Stomach (tissue), 9 donors: ENCODE results near the gene NTRK2. TPM values are rescaled to one million over a fixed set of nuclear protein-coding genes. Genes with fewer than 3 reads are reported as not detected.

Source experiments
- DNase-seq, 2 donors: peaks; one replicate each; pipeline versions ENCODE4 v3.0.0 to v3.0.0-alpha.2; 2013 to 2019
- H3K27ac ChIP-seq, 5 donors: fragments of 200-600 bp in 4 of 5; sonication (generic) in 4 of 5; one replicate each; pipeline ENCODE4 v1.5.1; 2013 to 2019; ENCODE audit warnings: mild to moderate bottlenecking in 1 of 5, moderate library complexity in 1 of 5
- H3K27me3 ChIP-seq, 3 donors: fragments of 200-600 bp; sonication (generic); one replicate each; pipeline ENCODE4 v1.5.1; 2017 to 2019; ENCODE audit warnings: mixed run types in 1 of 3
- H3K36me3 ChIP-seq, 4 donors: fragments of 200-600 bp; sonication (generic); 1 replicate in 3 of 4; 2 replicates in 1 of 4; pipeline ENCODE4 v1.5.1; 2016 to 2019
- H3K4me1 ChIP-seq, 4 donors: fragments of 200-600 bp; sonication (generic); one replicate each; pipeline ENCODE4 v1.5.1; 2016 to 2019
- H3K4me3 ChIP-seq, 4 donors: fragments of 200-600 bp; sonication (generic) in 3 of 4; one replicate each; pipeline ENCODE4 v1.5.1; 2016 to 2019; ENCODE audit warnings: mild to moderate bottlenecking in 1 of 4
- H3K9me3 ChIP-seq, 4 donors: fragments of 200-600 bp; sonication (generic); one replicate each; pipeline ENCODE4 v1.5.1; 2016 to 2019
- EP300 ChIP-seq: sonication (generic); formaldehyde crosslinking; IDR thresholded peaks from one replicate; pipeline ENCODE4 v1.6.1; 2017; ENCODE audit warnings: antibody characterized with exemption
- POLR2A ChIP-seq, 4 donors: fragments of 450-650 bp; IDR thresholded peaks; one replicate each; pipeline ENCODE4 v1.6.1; 2016; ENCODE audit warnings: antibody characterized with exemption in 4 of 4, control low read depth in 2 of 4, mild to moderate bottlenecking in 1 of 4, moderate library complexity in 1 of 4
- POLR2AphosphoS5 ChIP-seq, 3 donors: sonication (generic); formaldehyde crosslinking; IDR thresholded peaks; one replicate each; pipeline ENCODE4 v1.6.1; 2016; ENCODE audit warnings: antibody characterized with exemption in 3 of 3
- WGBS, 5 donors: extraction: QIAGEN DNeasy Blood & Tissue Kit in 3 of 5; methylation state at CpG; one replicate each; pipeline versions ENCODE4 v1.1.5 to v1.1.7; 2013 to 2018; 5-methylcytosine and 5-hydroxymethylcytosine counted together
- intact Hi-C: fragments of 100-400 bp; cut with DNase I; formaldehyde crosslinking; loops from one replicate; pipeline ENCODE4 v1.15.1; 2023; ENCODE audit warnings: low total_unique reads
- polyA plus RNA-seq, 3 donors: library from polyadenylated mRNA; stranded (reverse); fragments of 200-250 nt; gene quantifications; one replicate each; pipeline ENCODE4 v1.2.3, GENCODE V29; 2013
- total RNA-seq, 5 donors: library from RNA; depleted of rRNA; stranded (reverse); fragments of >200 nt; gene quantifications; one replicate each; pipeline versions ENCODE4 v1.1.0 to v1.2.3, GENCODE V29; 2014 to 2016
- TF ChIP-seq, protein P1 (sequence below), 7 experiments: fragments of 450-650 bp in 4 of 7; fragments of 200-600 bp in 3 of 7; sonication (generic) in 3 of 7; IDR thresholded peaks; one replicate each; pipeline ENCODE4 v1.5.1; 2016 to 2019; ENCODE audit warnings: antibody characterized with exemption in 7 of 7, control low read depth in 2 of 7, mild to moderate bottlenecking in 1 of 7
- donor health status: healthy with polysubstance abuse.
- donor health status: Bipolar disorder and iron deficiency.
- donor health status: healthy.

NTRK2 gene
- total and polyA plus RNA-seq, 8 donors, result 0.06 to 8.8 (median 2.6) TPM

DNA sequence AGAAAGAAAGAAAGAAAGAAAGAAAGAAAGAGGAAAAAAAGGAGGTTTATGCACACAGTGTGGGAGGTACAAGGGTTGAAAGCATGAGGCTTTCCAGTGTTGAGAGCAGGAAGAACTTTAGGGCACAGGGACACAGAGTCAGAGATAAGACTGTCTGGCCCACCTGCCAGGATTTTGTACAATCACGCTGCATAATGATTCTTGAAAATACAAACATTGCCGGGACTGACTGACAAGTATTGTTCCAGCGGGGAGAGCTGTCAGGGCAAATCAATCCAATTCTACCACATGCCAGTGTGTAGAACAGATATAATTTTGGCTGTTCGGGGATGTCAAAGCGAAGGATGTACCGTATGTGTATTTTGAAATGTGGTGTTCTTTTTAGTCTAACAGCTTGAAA is 254.7 kb downstream of the NTRK2 start:
- H3K9me3 ChIP-seq, result no peaks in the 10 kb centered on the region
- H3K4me3 ChIP-seq, result no peak overlapping the region
- H3K27me3 ChIP-seq, result no peaks in the 10 kb centered on the region
- TF ChIP-seq POLR2AphosphoS5 (IDR thresholded peaks at IDR 0.05), result no peak
- TF ChIP-seq EP300, result no peak
- TF ChIP-seq, protein P1, sequence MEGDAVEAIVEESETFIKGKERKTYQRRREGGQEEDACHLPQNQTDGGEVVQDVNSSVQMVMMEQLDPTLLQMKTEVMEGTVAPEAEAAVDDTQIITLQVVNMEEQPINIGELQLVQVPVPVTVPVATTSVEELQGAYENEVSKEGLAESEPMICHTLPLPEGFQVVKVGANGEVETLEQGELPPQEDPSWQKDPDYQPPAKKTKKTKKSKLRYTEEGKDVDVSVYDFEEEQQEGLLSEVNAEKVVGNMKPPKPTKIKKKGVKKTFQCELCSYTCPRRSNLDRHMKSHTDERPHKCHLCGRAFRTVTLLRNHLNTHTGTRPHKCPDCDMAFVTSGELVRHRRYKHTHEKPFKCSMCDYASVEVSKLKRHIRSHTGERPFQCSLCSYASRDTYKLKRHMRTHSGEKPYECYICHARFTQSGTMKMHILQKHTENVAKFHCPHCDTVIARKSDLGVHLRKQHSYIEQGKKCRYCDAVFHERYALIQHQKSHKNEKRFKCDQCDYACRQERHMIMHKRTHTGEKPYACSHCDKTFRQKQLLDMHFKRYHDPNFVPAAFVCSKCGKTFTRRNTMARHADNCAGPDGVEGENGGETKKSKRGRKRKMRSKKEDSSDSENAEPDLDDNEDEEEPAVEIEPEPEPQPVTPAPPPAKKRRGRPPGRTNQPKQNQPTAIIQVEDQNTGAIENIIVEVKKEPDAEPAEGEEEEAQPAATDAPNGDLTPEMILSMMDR (IDR thresholded peaks at IDR 0.05), result no peak
- TF ChIP-seq POLR2A (IDR thresholded peaks at IDR 0.05), result no peak
- no peak overlapping the region for H3K27ac ChIP-seq
- DNase-seq, result no peak
- no peaks in the 10 kb centered on the region for H3K4me1 ChIP-seq
- intact Hi-C loops, result no loop called here
- H3K36me3 ChIP-seq, result no peaks in the 10 kb centered on the region
- WGBS, 5 donors, result 48 to 72% (median 59%) methylated on average over 6 of the region's 6 CpGs

DNA sequence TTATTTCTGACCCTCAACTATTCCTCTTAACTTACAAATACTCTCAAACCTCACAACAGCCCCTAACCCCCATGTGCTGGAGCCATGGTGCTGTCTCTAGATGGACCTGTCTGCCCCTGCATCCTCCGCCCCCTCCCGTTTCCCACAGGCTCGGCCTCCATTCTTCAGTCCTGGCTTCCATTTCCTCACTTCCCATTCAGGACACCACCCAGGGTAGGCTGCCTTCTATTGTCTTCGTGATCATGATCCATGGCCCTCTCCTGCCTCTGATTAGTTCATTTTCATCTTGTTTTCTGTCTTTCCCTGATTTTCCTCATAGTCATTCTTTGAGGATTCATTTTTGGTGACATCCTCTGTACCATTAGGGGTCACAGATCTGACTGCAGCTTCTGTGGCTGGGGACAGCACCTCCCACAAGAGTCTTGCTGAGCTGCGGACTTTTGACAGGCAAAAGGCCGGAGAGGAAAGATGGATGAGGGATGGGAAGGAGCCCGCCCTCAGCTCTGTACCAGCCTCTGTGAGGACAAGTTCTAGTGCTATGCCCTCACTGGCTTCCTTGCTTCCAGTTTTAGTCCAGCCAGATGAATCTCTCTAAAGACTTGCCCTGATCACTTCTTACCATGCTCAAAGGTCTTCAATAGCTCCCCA is 255.8 kb downstream of the NTRK2 start:
- intact Hi-C loops, result no loop called here
- Histone ChIP-seq H3K9me3 (no peaks in the 10 kb centered on the region), H3K36me3 (no peaks in the 10 kb centered on the region), H3K27ac (no peak overlapping the region), H3K27me3 (no peaks in the 10 kb centered on the region), H3K4me1 (no peaks in the 10 kb centered on the region), H3K4me3 (no peak overlapping the region)
- no peak for TF ChIP-seq POLR2A (IDR thresholded peaks at IDR 0.05)
- DNase-seq, result no peak
- 85 to 91% (median 87%) methylated on average over 7 of the region's 7 CpGs for WGBS, 5 donors

DNA sequence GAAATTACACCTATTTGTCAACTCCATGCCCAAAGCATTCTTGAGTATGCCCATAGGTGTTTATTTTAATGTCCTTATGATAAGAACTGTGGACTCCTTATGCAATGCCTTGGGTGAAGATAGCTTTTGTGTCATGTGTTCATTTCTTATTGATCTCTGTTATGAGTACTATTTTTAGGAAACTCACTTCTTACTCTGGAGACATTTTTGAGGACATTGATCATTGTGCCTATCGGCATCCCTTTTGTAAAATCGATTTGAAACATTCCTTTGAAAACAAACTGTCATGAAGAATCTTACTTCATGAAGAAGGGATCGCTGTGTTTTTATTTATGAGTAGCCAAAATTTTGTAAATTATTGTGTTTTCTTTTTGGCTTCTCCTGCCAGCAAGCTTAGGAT is 257.3 kb downstream of the NTRK2 start:
- DNase-seq, result no peak
- H3K9me3 ChIP-seq, result no peaks in the 10 kb centered on the region
- no peaks in the 10 kb centered on the region for H3K27me3 ChIP-seq
- H3K27ac ChIP-seq, result no peak overlapping the region
- 93 to 98% (median 97%) methylated on average over 3 of the region's 3 CpGs for WGBS, 5 donors
- H3K4me3 ChIP-seq, result no peak overlapping the region
- TF ChIP-seq EP300 (no peak), POLR2A (IDR thresholded peaks at IDR 0.05) (no peak), POLR2AphosphoS5 (IDR thresholded peaks at IDR 0.05) (no peak)
- TF ChIP-seq, protein P1 (IDR thresholded peaks at IDR 0.05), result no peak
- intact Hi-C loops, result no loop called here
- H3K4me1 ChIP-seq, result no peaks in the 10 kb centered on the region
- no peaks in the 10 kb centered on the region for H3K36me3 ChIP-seq

DNA sequence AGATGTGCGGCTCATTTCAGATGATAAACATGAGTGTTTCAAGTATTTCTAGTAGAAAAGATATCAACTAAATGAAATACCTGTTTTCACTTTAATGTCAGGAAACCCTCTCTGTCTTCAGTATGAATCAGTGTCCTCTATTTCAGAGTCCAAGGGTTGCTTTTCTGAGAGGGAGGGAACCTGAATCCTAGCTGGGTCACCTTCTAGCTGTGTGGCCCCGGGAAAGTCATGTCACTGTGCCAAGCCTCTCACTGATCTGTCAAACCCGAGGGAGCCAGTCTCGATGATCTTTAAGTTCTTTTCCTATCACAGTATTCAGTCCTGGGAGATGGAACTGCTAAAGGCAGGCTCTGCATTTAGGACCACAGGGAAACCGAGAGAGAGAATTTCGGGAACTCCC is 258.9 kb downstream of the NTRK2 start:
- Histone ChIP-seq H3K4me1 (no peaks in the 10 kb centered on the region), H3K27ac (no peak overlapping the region), H3K27me3 (no peaks in the 10 kb centered on the region), H3K4me3 (no peak overlapping the region), H3K36me3 (no peaks in the 10 kb centered on the region), H3K9me3 (no peaks in the 10 kb centered on the region)
- 80 to 92% (median 81%) methylated on average over 5 to 6 of the region's 6 CpGs for WGBS, 5 donors
- no peak for TF ChIP-seq POLR2AphosphoS5 (IDR thresholded peaks at IDR 0.05)
- no peak for TF ChIP-seq EP300
- TF ChIP-seq, protein P1 (IDR thresholded peaks at IDR 0.05), result no peak
- TF ChIP-seq POLR2A (IDR thresholded peaks at IDR 0.05), result no peak
- intact Hi-C loops, result no loop called here
- no peak for DNase-seq

DNA sequence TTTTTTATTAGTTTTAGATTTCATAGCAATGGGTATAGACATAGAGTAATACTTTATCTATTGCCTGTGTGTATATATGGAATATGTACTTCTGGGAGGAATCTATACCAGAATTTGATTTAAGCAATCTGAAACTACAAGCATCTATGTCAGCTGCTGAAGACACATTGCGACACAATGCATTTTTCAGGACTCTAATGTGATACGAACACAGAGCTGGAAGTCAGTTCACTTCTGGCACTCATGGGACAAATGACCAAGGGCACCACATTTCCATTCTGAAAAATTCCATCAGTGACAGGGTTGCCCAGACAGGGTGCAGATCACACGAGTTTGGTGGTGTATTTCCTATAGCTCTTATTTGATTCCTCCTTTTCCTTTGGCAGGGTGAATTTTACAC is 259.5 kb downstream of the NTRK2 start:
- Histone ChIP-seq H3K36me3 (no peaks in the 10 kb centered on the region), H3K4me1 (no peaks in the 10 kb centered on the region), H3K4me3 (no peak overlapping the region), H3K27ac (no peak overlapping the region), H3K27me3 (no peaks in the 10 kb centered on the region), H3K9me3 (no peaks in the 10 kb centered on the region)
- DNase-seq, result no peak
- TF ChIP-seq, protein P1 (IDR thresholded peaks at IDR 0.05), result no peak
- TF ChIP-seq POLR2A (IDR thresholded peaks at IDR 0.05), result no peak
- no peak for TF ChIP-seq EP300
- no peak for TF ChIP-seq POLR2AphosphoS5 (IDR thresholded peaks at IDR 0.05)
- WGBS, 5 donors, result 88 to 95% (median 89%) methylated on average over 3 of the region's 3 CpGs
- intact Hi-C loops, result no loop called here
